GM11168 (cell line): ENCODE measurements around the gene CCDC7.
"Not testable (repeated sequence)": the region's sequence is repeated elsewhere in the genome, so short reads cannot be mapped to it uniquely, and the experiment has no call there.

Experiments
- in situ Hi-C: fragments of 300-500 bp; cut with MboI; formaldehyde crosslinking; loops from one replicate; pipeline ENCODE4 v1.12.0; 2022; ENCODE audit warnings: low sequenced_read_pairs; ENCODE audit not compliant: unreplicated experiment

The CCDC7 gene

DNA sequence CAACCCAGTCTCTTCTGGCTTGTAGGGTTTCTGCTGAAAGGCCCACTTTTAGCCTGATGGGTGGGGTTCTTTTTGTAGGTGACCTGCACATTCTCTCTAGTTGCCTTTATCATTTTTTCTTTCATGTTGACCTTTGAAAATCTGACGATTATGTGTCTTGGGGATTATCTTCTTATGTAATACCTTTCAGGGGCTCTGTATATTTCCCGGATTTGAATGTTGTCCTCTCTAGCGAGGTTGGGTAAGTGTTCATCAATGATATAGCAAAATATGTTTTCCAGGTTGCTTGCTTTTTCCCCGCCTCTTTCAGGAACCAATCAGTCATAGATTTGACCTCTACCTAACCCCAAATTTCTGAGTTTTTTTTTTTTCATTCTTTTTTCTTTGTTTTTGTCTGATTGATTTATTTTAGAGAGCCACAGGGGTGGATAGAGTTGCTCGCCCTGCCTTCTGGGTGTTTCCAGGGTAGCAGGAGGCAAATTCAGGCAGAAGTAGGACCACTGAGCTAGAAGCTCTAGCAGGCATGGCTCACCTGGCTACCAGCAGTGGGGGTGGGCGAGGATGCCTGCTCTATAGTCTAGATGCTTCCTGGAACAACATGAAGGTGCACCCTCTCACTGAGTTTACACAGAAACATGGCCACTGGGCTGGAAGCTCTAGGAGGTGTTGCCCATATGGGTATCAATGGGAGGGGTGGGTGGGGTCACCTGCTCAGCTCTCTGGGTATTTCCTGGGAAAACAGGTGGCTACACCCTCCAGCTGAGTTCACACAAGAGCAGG is 94.9 kb downstream of the CCDC7 start:
- in situ Hi-C loops: no loop called here

DNA sequence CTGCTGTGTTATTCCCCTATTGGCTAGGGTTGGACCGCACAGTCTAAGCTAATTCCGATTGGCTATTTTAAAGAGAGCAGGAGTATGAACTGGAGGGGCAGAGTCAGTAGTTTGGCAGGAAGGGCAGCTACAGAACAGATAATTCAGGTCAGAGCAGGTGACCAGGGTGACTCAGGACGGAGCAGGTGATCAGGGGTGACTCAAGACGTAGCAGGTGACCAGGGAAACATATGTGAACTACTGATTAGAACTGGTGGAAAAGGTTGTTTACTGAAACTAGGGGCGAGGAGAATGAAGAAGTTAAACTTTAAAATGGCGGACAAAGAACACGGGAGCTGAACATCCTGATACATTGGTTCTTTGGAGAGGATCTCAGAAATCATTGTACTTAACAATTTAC is 102.3 kb downstream of the CCDC7 start:
- in situ Hi-C loops: no loop called here

DNA sequence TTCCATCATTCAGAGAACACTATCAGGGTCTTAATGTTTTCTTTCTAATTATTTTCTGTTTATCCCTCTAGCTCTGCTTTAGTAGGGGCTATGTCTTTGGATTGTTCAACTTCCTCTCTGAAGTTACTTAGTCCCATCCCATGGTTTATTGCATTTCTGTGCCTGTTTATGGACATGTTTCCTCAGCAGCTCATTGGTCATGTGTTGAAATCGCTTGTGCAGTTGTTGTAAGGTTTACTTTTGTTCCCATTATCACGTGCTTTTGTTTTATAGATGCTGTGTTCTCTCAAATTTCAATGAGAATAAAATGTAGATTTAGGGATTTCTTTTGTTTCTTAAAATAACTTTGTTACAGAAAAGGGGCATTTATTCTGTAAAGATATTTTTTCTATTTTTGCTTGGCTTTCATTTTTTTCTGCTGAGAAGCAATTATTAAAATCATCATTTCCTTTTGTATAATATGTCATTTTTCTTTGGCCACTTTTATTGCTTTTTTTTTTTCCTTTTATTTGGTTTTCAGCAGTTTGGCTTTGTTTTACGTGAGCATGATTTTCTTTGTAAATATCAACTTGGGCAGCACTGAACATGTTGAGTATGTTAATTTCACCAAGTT is 110.9 kb downstream of the CCDC7 start:
- in situ Hi-C loops: no loop called here

DNA sequence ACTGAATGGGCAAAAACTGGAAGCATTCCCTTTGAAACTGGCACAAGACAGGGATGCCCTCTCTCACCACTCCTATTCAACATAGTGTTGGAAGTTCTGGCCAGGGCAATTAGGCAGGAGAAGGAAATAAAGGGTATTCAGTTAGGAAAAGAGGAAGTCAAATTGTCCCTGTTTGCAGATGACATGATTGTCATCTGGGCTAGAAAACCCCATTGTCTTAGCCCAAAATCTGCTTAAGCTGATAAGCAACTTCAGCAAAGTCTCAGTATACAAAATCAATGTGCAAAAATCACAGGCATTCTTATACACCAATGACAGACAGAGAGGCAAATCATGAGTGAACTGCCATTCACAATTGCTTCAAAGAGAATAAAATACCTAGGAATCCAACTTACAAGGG is 116.8 kb downstream of the CCDC7 start:
- in situ Hi-C loops: not testable (repeated sequence)

DNA sequence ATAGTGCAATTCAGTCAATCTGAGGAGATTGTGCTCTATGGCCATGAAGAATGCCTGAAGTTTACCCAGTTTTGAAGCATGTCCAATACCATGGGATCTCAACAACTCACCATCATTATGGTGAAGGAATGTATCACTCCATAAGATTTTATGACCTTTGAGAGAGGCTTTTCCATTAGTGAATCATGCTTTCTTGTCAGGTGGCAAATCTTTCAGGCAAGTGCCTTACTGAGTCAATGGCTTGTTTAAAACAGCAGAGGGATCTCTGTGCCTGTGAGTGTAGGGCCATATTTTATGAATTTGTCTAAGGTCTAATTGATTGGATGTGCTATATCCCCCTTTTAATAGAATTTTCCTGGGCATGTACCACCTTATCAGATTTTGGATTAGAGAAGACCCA is 131.5 kb downstream of the CCDC7 start:
- in situ Hi-C loops: no loop called here

DNA sequence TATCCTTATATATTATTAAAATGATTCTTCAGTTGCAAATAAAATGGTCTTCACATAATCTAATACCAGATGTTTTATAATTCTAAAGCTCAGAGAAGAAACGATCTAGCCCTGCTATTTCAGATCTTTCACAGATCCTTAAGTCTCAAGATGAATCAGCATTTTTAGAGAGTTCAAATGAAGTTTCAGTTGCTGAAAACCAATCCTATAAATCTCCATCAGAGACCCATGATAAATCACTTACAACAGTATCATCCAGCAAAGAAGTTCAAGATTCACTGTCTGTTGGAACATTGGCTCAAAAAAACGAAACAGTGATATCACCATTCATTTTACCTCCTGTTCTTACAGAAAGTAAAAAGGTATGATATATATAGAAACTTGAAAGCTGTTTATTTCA is 137.0 kb downstream of the CCDC7 start:
- in situ Hi-C loops: no loop called here

DNA sequence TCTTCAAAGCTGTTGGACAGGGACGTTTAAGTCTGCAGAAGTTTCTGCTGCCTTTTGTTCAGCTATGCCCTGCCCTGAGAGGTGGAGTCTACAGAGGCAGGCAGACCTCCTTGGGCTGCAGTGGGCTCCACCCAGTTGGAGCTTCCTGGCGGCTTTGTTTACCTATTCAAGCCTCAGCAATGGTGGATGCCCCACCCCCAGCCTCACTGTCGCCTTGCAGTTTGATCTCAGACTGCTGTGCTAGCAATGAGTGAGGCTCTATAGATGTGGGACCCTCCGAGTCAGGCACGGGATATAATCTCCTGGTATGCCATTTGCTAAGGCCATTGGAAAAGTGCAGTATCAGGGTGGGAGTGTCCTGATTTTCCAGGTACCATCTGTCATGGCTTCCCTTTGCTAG is 152.1 kb downstream of the CCDC7 start:
- in situ Hi-C loops: not testable (repeated sequence)

DNA sequence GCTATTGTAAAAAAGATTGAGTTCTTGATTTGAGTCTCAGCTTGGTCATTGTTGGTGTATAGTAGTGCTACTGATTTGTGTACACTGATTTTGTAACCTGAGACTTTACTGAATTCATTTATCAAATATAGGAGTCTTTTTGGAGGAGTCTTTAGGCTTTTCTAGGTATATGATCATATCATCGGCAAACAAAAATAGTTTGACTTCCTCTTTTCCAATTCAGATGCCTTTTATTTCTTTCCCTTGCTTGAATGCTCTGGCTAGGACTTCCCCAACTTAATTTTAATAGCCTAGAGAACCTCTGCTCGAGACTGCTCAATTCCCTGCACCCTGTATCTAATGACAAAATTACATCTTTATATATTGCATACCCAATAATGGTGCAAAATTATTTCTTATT is 154.4 kb downstream of the CCDC7 start:
- in situ Hi-C loops: no loop called here

DNA sequence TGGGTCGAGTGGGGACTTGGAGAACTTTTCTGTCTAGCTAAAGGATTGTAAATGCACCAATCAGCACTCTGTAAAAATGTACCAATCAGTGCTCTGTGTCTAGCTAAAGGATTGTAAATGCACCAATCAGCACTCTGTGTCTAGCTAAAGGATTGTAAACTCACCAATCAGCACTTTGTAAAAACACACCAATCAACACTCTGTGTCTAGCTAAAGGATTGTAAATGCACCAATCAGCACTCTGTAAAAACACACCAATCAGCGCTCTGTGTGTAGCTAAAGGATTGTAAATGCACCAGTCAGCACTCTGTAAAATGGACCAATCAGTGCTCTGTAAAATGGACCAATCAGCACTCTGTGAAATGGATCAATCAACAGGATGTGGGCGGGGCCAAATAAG is 155.6 kb downstream of the CCDC7 start:
- in situ Hi-C loops: not testable (repeated sequence)

DNA sequence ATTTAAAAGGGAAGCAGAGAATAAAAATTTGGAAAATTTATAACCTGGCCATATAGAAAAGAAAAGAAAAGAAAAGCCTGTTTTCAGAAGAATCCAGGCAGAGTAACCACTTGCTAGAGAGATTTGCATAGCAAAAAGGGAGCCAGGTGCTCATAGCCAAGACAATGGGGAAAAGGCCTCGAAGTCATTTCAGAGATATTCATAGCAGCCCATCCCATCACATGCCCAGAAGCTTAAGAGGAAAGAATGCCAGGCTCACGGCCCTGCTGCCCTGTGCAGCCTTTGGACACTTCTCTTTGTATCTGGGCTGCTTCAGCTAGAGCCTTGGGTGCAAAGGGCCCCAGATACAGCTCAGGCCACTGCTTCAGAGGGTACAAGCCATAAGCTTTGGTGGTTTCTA is 159.8 kb downstream of the CCDC7 start:
- in situ Hi-C loops: no loop called here

DNA sequence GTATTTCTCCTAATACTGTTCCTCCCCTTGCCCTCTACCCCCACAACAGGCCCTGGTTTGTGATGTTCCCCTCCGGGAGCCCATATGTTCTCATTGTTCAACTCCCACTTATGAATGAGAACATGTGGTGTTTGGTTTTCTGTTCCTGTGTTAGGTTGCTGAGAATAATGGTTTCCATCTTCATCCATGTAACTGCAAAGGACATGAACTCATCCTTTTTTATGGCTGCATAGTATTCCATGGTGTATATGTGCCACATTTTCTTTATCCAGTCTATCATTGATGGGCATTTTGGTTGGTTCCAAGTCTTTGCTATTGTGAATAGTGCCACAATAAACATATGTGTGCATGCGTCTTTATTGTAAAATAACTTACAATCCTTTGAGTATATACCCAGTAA is 164.6 kb downstream of the CCDC7 start:
- in situ Hi-C loops: not testable (repeated sequence)

DNA sequence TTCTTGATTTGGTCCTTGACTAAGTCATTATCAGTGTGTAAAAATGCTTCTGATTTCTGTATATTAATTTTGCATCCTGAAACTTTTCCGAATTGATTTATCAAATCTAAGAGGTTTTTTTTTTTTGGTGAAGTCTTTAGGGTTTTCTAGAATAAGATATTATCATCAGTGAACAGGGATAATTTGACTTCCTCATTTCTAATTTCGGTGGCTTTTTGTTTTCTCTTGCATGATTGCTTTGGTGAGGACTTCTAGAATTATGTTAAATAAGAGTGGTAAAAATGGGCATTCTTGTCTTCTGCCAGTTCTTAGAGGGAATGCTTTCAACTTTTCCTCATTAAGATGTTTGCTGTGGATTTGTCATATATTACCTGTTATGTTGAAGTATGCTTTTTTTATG is 170.5 kb downstream of the CCDC7 start:
- in situ Hi-C loops: no loop called here

DNA sequence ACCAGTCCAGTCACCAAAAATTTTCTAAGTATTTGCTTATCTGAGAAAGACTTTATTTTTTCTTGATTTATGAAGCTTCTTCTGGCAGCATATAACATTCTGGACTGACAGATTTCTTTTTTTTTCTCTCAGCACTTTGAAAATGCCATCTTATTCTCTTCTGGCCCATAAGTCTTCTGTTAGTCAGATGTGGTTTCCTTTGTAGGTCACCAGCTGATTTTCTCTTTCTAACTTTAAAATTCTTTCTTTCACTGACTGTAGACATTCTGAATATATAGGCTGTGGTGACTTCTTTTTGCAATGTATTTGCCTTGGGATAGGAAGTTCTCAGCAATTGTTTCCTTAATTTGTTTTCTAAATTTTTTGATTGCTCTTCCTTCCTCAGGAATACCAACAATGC is 172.5 kb downstream of the CCDC7 start:
- in situ Hi-C loops: no loop called here

DNA sequence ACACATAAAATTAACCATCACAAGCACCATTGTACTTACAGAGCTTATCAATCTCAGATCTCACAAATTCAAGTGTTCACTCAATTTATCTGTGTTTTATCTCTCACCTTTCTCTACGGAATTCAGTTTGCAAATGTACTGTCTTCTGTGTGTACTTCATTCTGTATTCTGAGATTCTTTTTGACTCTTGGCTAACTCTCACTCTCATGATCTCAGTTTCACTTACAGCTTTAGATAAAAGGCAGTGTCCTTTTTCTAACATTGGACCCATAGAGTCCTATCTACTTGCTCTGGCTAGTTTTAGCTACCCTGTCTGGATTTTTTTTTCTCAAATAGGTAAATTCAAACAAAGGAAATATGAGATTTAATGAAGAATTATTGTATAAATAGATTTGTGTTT is 176.0 kb downstream of the CCDC7 start:
- in situ Hi-C loops: no loop called here

DNA sequence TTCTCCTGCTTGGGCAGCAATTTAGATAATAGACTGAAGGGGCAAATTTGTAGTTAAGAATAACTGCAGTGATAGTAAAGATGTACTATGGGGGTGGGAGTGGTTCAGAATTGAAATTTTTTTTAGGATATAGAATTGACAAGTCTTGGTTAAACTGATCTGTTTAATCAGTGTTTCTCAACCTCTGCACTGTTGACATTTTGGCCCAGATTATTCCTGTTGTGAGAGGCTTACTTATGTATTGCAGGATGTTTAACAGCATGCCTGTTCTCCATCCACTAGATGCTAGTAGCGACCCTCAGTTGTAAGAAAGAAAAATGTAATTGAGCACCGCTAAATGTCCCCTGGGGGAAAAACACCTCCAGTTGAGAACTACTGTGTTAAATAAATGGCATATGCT is 176.5 kb downstream of the CCDC7 start:
- in situ Hi-C loops: no loop called here

DNA sequence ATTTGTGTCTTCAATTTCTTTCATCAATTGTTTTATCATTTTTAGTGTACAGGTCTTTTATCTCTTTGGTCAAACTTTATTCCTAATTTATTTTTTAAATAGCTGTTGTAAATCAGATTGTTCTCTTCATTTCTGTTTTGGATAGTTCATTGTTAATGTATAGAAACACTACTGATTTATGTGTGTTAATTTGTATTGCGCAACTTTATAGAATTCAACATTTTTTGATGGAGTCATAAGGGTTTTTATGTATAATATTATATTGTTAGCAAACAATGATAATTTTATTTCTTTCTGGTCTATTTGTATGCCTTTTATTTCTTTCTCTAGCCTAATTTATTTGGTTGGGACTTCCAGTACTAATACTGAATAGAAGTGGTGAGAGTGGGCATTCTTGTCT is 181.2 kb downstream of the CCDC7 start:
- in situ Hi-C loops: no loop called here

DNA sequence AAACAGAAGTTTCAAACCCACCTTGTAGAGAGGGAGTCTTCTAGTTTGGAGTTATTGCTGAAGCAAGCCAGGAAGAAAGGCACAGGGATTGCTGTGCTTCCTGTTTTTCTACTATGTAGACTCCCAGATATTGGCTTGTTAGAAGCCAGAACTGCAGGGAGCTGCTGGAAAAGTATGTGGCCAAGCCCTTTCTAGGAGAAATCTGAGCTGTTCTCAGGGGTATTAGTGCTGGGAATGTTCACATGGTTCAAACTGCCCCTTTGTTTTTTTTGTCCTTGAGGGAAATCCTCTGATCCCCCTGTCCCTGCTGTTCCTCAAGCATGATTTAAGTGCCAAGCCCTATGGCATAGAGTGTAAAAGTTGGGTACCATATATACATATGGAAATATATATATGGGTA is 184.0 kb downstream of the CCDC7 start:
- in situ Hi-C loops: no loop called here

DNA sequence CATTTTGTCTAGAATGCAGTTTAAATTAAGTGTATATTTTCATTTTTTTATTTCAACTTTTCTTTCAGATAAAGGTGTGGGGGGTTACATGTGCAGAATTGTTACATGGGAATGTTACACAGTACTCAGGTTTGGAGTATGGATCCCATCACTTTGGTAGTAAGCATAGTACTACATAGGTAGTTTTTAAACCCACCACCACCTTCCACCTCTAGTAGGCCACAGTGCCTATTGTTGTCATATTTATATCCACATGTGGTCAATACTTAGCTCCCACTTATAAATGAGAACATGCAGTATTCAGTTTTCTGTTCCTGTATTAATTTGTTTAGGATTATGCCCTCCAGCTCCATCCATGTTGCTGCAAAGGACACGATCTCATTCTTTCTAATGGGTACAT is 200.6 kb downstream of the CCDC7 start:
- in situ Hi-C loops: no loop called here

DNA sequence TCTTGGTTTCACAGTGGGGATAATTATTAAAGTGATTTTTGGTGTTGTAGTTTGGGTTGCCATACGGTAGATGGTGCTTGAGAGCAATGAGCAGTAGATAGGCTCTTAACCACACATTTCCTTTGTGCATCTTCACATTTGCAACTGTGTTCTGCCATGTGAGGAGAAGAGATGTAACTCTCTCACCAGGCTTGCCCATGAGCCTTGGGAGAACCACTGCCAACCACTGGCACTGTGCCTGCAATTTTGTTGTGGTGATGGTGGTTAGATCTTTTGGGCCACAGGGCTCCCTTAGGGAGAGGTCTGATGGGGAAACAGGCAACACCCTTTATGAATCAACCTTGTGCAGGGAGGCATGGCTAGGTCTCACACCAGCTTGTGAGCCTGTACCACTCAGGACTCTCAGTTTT is 204.3 kb downstream of the CCDC7 start:
- in situ Hi-C loops: no loop called here

DNA sequence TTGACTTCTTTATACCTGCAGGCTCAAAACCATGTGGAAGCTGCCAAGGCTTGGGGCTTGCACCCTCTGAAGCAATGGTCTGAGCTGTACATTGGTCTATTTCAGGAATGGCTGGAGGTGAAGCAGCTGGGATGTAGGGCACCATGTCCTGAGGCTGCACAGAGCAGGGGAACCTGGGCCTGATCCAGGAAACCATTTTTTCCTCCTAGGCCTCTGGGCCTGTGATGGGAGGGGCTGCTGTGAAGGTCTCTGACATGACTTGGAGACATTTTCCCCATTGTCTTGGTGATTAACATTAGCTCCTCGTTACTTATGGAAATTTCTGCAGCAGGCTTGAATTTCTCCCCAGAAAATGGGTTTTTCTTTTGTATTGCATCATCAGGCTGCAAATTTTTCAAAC is 211.5 kb downstream of the CCDC7 start:
- in situ Hi-C loops: not testable (repeated sequence)

DNA sequence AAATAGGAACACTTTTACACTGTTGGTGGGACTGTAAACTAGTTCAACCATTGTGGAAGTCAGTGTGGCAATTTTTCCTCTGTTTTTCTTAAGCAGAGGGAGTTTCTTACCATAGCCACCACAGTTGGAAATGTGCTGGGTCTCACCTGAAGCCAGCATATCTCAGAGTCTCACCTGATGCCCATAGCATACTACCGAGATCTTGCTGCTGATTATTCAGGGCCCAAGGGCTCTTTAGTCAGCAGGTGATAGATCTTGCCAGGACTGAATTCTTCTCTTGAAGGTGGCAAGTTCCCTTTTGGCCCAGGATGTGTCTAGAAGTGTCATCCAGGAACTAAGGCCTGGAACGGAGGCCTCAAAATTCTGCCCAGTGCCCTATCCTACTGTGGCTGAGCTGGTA is 215.4 kb downstream of the CCDC7 start:
- in situ Hi-C loops: no loop called here
